ENCODE data around the gene EFHC1.

DNA sequence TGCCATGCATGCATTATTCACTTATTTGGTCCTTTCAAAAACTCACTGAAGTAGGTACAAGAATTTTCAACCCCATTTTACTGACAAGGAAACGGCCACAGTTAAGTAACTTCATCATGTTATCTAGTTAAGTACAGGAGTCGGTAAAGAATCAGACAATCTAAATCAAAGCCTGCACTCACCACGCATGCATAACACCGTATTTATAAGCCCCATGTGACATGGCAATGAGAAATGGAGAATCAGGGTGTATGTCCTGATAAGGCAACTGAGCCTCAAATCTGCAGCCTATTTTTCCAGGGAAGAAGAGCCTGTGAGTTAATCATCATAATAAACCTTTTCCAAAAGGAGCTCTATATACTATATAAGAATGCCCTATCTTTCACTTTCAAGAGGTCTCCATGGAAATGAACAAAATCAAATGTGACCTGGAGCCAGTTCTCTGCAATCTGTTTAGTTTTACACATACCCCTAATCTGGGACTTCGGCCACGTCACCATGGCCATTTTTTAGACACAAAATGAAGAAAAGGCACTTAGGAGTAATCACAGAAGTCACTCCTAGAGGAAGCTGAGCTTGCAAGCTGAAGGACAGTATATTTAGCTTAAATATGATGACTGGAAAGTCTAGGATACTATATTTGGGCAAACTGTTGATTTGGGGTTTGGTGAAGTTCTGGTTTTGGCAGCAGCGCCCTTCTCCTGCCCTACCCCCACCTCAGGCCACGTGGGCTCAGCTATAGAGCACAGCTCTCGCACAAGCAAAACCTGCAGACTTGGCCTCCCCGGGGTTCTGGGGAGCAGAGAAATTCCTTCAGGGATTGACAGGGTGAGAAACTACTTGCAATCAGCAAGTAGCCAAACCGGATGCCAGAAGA, 137.5 kb downstream of the EFHC1 start:
- TF ChIP-seq, protein P1, sequence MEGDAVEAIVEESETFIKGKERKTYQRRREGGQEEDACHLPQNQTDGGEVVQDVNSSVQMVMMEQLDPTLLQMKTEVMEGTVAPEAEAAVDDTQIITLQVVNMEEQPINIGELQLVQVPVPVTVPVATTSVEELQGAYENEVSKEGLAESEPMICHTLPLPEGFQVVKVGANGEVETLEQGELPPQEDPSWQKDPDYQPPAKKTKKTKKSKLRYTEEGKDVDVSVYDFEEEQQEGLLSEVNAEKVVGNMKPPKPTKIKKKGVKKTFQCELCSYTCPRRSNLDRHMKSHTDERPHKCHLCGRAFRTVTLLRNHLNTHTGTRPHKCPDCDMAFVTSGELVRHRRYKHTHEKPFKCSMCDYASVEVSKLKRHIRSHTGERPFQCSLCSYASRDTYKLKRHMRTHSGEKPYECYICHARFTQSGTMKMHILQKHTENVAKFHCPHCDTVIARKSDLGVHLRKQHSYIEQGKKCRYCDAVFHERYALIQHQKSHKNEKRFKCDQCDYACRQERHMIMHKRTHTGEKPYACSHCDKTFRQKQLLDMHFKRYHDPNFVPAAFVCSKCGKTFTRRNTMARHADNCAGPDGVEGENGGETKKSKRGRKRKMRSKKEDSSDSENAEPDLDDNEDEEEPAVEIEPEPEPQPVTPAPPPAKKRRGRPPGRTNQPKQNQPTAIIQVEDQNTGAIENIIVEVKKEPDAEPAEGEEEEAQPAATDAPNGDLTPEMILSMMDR (IDR thresholded peaks at IDR 0.05) = no peak
- TF ChIP-seq POLR2AphosphoS5 (IDR thresholded peaks at IDR 0.05) = no peak
- TF ChIP-seq POLR2A (IDR thresholded peaks at IDR 0.05) = no peak
- TF ChIP-seq EP300 (IDR thresholded peaks at IDR 0.05) = no peak
